Loucy (cell line): ENCODE data around the gene MCM9.

Source experiments
- H2AFZ ChIP-seq: fragments of 200-600 bp; sonication (generic); 2 replicates; pipeline ENCODE4 v1.6.0; 2016; ENCODE audit warnings: antibody characterized with exemption, mild to moderate bottlenecking, low read length, moderate library complexity
- H3F3A ChIP-seq: fragments of 200-600 bp; 2 replicates; pipeline ENCODE4 v1.6.0; 2016; ENCODE audit warnings: antibody characterized with exemption, low read depth, mild to moderate bottlenecking
- H3K27me3 ChIP-seq: fragments of 200-600 bp; sonication (generic); 2 replicates; pipeline ENCODE4 v1.6.1; 2014; ENCODE audit warnings: low read length, mild to moderate bottlenecking; ENCODE audit not compliant: insufficient read depth, poor library complexity, severe bottlenecking
- H3K36me3 ChIP-seq: fragments of 200-600 bp; sonication (generic); 2 replicates; pipeline ENCODE4 v1.6.1; 2016; ENCODE audit warnings: low read length; ENCODE audit not compliant: insufficient read depth
- H3K4me1 ChIP-seq: fragments of 200-600 bp; sonication (generic); 2 replicates; pipeline ENCODE4 v1.5.1; 2014; ENCODE audit warnings: low read length, mild to moderate bottlenecking; ENCODE audit not compliant: insufficient read depth, poor library complexity, severe bottlenecking
- H3K4me2 ChIP-seq: fragments of 200-600 bp; sonication (generic); 2 replicates; pipeline ENCODE4 v1.6.0; 2014; ENCODE audit warnings: antibody characterized with exemption, low read length, low read depth, mild to moderate bottlenecking; ENCODE audit not compliant: poor library complexity, severe bottlenecking
- H3K4me3 ChIP-seq: fragments of 200-600 bp; sonication (generic); 2 replicates; pipeline ENCODE4 v1.5.1; 2014; ENCODE audit warnings: low read length, mild to moderate bottlenecking, mixed read lengths; ENCODE audit not compliant: poor library complexity, severe bottlenecking
- H3K79me2 ChIP-seq: fragments of 200-600 bp; sonication (generic); 2 replicates; pipeline ENCODE4 v1.6.1; 2014; ENCODE audit warnings: low read length; ENCODE audit not compliant: insufficient read depth
- H3K9ac ChIP-seq: fragments of 200-600 bp; sonication (generic); 2 replicates; pipeline ENCODE4 v1.6.0; 2014; ENCODE audit warnings: mild to moderate bottlenecking, low read depth, low read length, moderate library complexity; ENCODE audit not compliant: poor library complexity, severe bottlenecking
- H3K9me2 ChIP-seq: fragments of 200-600 bp; sonication (generic); replicated peaks from 2 replicates; pipeline ENCODE4 v1.6.1; 2016; ENCODE audit warnings: low read depth, low read length, mixed read lengths
- H3K9me3 ChIP-seq: fragments of 200-600 bp; sonication (generic); 2 replicates; pipeline ENCODE4 v1.6.1; 2014; ENCODE audit warnings: mild to moderate bottlenecking, antibody characterized with exemption, low read length, low read depth; ENCODE audit not compliant: insufficient read depth
- H4K20me1 ChIP-seq: fragments of 200-600 bp; sonication (generic); 2 replicates; pipeline ENCODE4 v1.6.0; 2014; ENCODE audit warnings: antibody characterized with exemption, low read length, mild to moderate bottlenecking; ENCODE audit not compliant: insufficient read depth, poor library complexity, severe bottlenecking
- EZH2phosphoT487 ChIP-seq: fragments of 200-600 bp; IDR thresholded peaks from 2 replicates; pipeline ENCODE4 v1.6.1; 2018; ENCODE audit warnings: antibody characterized with exemption, mild to moderate bottlenecking, moderate library complexity, borderline replicate concordance
- TF ChIP-seq, protein P1 (sequence below): fragments of 200-600 bp; sonication (generic); conservative IDR thresholded peaks from 2 replicates; pipeline ENCODE4 v1.5.1; 2014; ENCODE audit warnings: mild to moderate bottlenecking, antibody characterized with exemption, low read length

Gene MCM9

DNA sequence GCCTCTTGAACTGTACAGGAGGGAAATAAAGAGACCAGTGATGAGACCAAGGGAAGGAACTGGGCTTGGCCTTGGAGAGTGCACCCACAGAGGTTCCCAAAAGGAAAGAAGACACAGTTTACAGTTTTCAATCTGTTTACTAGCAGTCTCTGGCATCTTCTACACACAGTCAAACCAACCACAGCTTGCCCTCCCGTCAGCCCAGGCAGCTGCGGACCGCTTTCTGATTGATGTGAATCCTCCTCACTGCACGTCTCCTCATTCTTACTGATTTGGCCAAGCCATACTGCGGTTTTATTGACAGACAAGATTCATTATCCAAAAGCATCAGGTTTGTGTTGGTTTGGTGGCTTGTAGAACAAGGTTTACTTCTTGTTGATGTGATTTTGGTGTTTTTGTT, 145.5 kb downstream of the MCM9 start:
- Histone ChIP-seq H3K79me2 (no peaks in the 10 kb centered on the region), H3K4me2 (no peak overlapping the region), H3K4me3 (no peak overlapping the region), H3K9ac (no peak overlapping the region), H3K9me2 (no peaks in the 10 kb centered on the region), H4K20me1 (no peaks in the 10 kb centered on the region), H3K27me3 (no peaks in the 10 kb centered on the region), H3F3A (no peaks in the 10 kb centered on the region), H2AFZ (no peak overlapping the region), H3K4me1 (peaks cover 9% of the 10 kb centered on the region), H3K9me3 (no peaks in the 10 kb centered on the region), H3K36me3 (no peaks in the 10 kb centered on the region)
- TF ChIP-seq, protein P1, sequence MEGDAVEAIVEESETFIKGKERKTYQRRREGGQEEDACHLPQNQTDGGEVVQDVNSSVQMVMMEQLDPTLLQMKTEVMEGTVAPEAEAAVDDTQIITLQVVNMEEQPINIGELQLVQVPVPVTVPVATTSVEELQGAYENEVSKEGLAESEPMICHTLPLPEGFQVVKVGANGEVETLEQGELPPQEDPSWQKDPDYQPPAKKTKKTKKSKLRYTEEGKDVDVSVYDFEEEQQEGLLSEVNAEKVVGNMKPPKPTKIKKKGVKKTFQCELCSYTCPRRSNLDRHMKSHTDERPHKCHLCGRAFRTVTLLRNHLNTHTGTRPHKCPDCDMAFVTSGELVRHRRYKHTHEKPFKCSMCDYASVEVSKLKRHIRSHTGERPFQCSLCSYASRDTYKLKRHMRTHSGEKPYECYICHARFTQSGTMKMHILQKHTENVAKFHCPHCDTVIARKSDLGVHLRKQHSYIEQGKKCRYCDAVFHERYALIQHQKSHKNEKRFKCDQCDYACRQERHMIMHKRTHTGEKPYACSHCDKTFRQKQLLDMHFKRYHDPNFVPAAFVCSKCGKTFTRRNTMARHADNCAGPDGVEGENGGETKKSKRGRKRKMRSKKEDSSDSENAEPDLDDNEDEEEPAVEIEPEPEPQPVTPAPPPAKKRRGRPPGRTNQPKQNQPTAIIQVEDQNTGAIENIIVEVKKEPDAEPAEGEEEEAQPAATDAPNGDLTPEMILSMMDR, result no peak
- TF ChIP-seq EZH2phosphoT487, result no peak

DNA sequence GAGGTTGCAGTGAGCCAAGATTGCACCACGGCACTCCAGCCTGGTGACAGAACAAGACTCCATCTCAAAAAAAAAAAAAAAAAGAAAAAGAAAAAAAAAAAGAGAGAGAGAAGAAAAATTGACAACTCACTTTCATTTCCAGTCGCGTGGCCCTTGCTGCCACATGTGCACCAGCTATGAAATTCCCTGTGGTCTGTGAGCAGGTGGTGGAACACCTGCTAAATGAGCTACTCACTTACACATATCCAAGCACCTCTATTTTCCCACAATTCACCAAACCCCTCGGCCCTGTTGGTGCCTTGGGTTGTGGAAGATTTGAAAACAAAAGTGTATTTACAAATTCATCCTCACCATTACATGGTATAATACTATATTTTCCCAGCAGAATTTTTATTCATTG, 146.3 kb downstream of the MCM9 start:
- H3K4me2 ChIP-seq, result no peak overlapping the region
- H3F3A ChIP-seq, result no peaks in the 10 kb centered on the region
- no peak overlapping the region for H3K9ac ChIP-seq
- no peak overlapping the region for H3K4me3 ChIP-seq
- TF ChIP-seq, protein P1, result no peak
- TF ChIP-seq EZH2phosphoT487, result no peak
- no peaks in the 10 kb centered on the region for H3K9me3 ChIP-seq
- no peaks in the 10 kb centered on the region for H4K20me1 ChIP-seq
- H3K27me3 ChIP-seq, result no peaks in the 10 kb centered on the region
- H3K79me2 ChIP-seq, result no peaks in the 10 kb centered on the region
- H3K36me3 ChIP-seq, result no peaks in the 10 kb centered on the region
- H2AFZ ChIP-seq, result no peak overlapping the region
- no peaks in the 10 kb centered on the region for H3K9me2 ChIP-seq
- peaks cover 9% of the 10 kb centered on the region for H3K4me1 ChIP-seq

DNA sequence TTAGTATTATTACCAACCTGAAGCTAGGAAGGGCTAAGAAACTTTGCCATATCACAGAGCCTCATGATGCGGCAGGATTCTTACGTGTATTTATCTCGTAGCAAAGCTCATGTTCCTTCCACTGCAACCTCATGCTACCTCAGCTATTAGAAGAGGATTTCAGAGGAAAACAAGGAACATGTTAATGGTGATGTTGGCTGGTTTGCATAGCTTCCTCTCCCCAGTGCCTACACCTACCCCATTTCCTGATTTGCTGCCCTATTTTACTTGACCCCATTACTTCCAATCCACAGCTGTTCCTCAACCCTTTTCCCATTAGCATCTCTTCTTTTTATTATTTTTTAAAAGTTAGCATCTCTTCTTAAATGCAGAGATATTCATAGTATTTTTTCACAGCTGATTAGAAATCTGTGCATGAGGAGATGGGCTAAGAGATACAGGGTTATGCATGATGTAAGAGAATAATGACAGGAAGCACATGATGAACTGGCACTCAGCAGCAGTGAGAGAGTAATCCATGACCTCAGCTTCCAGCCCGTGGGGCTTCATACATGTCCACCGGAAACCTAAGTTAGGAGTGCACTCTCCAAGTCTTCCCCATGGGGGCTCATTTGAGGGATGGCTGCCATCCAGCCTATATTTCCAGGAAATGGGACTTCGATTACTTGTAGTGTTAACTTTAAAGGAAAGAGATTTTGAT, 147.1 kb downstream of the MCM9 start:
- H3K79me2 ChIP-seq, result no peaks in the 10 kb centered on the region
- H3K4me1 ChIP-seq, result peaks cover 9% of the 10 kb centered on the region
- no peaks in the 10 kb centered on the region for H3F3A ChIP-seq
- H3K4me3 ChIP-seq, result no peak overlapping the region
- no peak for TF ChIP-seq EZH2phosphoT487
- TF ChIP-seq, protein P1, result no peak
- no peak overlapping the region for H3K4me2 ChIP-seq
- no peaks in the 10 kb centered on the region for H4K20me1 ChIP-seq
- H3K9me3 ChIP-seq, result no peaks in the 10 kb centered on the region
- H3K9me2 ChIP-seq, result no peaks in the 10 kb centered on the region
- H3K9ac ChIP-seq, result no peak overlapping the region
- no peaks in the 10 kb centered on the region for H3K36me3 ChIP-seq
- H3K27me3 ChIP-seq, result no peaks in the 10 kb centered on the region
- H2AFZ ChIP-seq, result no peak overlapping the region
